GM18526 (cell line): ENCODE measurements around the gene WDR17.

ENCODE experiments used
- POLR2A ChIP-seq: IDR thresholded peaks from 3 replicates; pipeline ENCODE4 v1.6.1; 2011; ENCODE audit not compliant: insufficient read length; ENCODE audit errors: extremely low read depth

The WDR17 gene

GRCh38 chr4:176205299-176205698 lies 139.7 kb downstream of the WDR17 start:
- no peak for TF ChIP-seq POLR2A

GRCh38 chr4:176207839-176208238 lies 142.2 kb downstream of the WDR17 start:
- TF ChIP-seq POLR2A, result no peak

GRCh38 chr4:176209535-176209934 lies 143.9 kb downstream of the WDR17 start:
- no peak for TF ChIP-seq POLR2A

GRCh38 chr4:176210101-176210500 lies 144.5 kb downstream of the WDR17 start:
- no peak for TF ChIP-seq POLR2A

- TF ChIP-seq POLR2A, result no peak
These were observed 145.1 kb downstream of the WDR17 start for GRCh38 chr4:176210579-176211296.

- no peak for TF ChIP-seq POLR2A
These were observed 151.9 kb downstream of the WDR17 start for GRCh38 chr4:176217510-176217909.

- TF ChIP-seq POLR2A, result no peak
These were observed 156.5 kb downstream of the WDR17 start for GRCh38 chr4:176222149-176222548.

- no peak for TF ChIP-seq POLR2A
These were observed 157.9 kb downstream of the WDR17 start for GRCh38 chr4:176223561-176223960.

- no peak for TF ChIP-seq POLR2A
These were observed 161.1 kb downstream of the WDR17 start for GRCh38 chr4:176226736-176227135.

GRCh38 chr4:176229645-176230044 lies 164.0 kb downstream of the WDR17 start:
- no peak for TF ChIP-seq POLR2A
